Measurements from ENCODE around the gene SORCS2.

DNA sequence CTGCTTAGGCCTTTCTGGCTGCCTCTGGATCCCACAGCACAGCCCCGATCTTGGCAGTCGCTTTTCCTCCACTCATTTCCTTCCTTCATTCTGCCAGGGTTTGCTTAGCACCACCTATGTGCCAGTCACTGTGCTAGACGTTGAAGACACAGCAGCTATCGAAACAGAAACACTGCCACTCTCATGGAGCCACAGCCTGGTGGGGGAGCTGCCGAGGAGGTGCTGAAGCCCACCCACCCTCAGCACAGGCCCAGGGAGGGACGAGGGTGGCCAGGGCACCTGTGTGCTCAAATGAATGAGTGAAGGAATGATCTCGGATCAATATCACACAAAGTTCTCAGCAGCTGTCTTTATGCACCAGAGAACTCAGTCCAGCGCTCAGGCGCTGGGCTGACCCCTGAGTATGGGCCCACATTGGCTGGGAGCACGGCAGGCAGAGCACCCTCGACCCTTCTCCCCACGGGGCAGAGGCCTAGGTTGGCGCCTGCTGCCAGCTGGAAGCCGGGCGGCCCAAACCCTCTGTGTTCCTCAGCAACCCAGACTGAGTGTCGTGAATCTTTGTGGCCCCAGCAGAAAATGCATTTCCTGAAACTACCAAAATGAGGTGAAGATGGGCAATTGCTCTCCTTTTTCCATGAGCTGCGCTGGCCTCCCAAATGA, 108.9 kb downstream of the SORCS2 start:
- TF ChIP-seq, protein P1, sequence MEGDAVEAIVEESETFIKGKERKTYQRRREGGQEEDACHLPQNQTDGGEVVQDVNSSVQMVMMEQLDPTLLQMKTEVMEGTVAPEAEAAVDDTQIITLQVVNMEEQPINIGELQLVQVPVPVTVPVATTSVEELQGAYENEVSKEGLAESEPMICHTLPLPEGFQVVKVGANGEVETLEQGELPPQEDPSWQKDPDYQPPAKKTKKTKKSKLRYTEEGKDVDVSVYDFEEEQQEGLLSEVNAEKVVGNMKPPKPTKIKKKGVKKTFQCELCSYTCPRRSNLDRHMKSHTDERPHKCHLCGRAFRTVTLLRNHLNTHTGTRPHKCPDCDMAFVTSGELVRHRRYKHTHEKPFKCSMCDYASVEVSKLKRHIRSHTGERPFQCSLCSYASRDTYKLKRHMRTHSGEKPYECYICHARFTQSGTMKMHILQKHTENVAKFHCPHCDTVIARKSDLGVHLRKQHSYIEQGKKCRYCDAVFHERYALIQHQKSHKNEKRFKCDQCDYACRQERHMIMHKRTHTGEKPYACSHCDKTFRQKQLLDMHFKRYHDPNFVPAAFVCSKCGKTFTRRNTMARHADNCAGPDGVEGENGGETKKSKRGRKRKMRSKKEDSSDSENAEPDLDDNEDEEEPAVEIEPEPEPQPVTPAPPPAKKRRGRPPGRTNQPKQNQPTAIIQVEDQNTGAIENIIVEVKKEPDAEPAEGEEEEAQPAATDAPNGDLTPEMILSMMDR (IDR thresholded peaks at IDR 0.05; ENCODE audit: insufficient read depth, low read depth, low read length), result no peak
- TF ChIP-seq EZH2 (IDR thresholded peaks at IDR 0.05; ENCODE audit: insufficient read depth, low read length), result no peak

Measured in astrocyte (in vitro differentiated cells and primary cell).